KOPT-K1 (cell line): Measurements from ENCODE around the gene ZNF134.
A peak's percentile ranks its signal among the peaks of the same experiment; 100 is the strongest.

Experiments used
- H3K27ac ChIP-seq: fragments of 200-600 bp; sonication (generic); 2 replicates; pipeline ENCODE4 v1.5.1; 2016; ENCODE audit warnings: antibody characterized with exemption, mild to moderate bottlenecking, low read depth, low read length; ENCODE audit not compliant: poor library complexity, severe bottlenecking
- H3K36me3 ChIP-seq: fragments of 200-600 bp; sonication (generic); 2 replicates; pipeline ENCODE4 v1.5.1; 2017; ENCODE audit warnings: antibody characterized with exemption, mild to moderate bottlenecking, low read length, moderate library complexity; ENCODE audit not compliant: insufficient read depth
- H3K9me3 ChIP-seq: fragments of 200-600 bp; sonication (generic); 2 replicates; pipeline ENCODE4 v1.5.1; 2017; ENCODE audit warnings: antibody characterized with exemption, low read length, mild to moderate bottlenecking; ENCODE audit not compliant: insufficient read depth, poor library complexity, severe bottlenecking

The ZNF134 gene

DNA sequence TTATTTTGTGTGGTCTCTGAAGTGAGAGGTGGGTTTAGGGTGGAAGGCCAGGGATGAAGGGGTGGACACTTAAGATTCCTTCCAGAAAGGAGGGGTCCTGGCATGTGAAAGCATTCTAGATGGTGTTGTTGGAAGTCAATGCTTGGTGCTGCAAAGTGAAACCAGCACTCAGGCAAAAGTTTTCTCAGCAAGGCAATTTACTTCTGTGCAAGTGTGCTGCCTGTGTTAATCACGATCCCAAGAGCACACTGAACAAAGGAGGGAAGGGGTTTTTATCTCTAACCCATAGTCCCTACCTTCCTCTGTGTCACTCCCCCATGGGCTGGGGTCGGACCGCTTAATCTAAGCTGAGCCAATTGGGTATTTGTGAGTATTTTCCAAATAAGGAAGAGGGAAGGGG lies 1.3 kb downstream of the ZNF134 start:
- Histone ChIP-seq H3K27ac (no peak overlapping the region), H3K9me3 (peaks cover 60% of the 10 kb centered on the region), H3K36me3 (peaks cover 54% of the 10 kb centered on the region)

DNA sequence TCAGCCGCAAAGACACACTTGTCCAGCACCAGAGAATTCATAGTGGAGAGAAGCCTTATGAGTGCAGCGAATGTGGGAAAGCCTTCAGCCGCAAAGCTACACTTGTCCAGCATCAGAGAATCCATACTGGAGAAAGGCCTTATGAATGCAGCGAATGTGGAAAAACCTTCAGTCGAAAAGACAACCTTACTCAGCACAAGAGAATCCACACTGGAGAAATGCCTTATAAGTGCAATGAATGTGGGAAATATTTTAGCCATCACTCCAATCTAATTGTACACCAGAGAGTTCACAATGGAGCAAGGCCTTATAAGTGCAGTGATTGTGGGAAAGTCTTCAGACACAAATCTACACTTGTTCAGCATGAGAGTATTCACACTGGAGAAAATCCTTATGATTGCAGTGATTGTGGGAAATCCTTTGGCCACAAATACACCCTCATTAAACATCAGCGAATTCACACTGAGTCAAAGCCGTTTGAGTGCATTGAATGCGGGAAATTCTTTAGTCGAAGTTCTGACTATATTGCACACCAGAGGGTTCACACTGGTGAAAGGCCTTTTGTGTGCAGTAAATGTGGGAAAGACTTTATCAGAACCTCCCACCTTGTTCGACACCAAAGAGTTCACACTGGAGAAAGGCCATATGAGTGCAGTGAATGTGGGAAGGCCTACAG lies 6.8 kb downstream of the ZNF134 start:
- no peak overlapping the region for H3K27ac ChIP-seq
- H3K9me3 ChIP-seq: peaks cover 100% of the 10 kb centered on the region
- H3K36me3 ChIP-seq: peaks cover 97% of the 10 kb centered on the region

DNA sequence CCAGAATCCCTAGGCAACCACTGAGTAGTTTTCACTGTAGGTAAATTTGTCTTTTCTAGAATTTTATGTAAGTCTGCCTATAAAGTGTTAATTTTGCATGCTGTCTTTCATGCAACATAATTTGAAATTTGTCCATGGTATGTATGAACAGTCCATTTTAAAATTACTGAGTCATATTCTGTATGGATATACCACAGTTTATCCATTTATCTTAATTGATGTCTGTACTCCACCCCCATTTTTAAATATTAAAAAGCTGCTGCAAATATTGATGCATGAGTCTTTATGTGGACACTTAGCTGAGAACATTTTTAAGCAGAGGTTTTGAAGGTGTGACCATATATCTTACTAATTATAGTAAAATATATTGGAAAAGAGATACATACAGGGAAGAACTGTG lies 9.0 kb downstream of the ZNF134 start:
- peaks cover 74% of the 10 kb centered on the region for H3K36me3 ChIP-seq
- no peak overlapping the region for H3K27ac ChIP-seq
- peaks cover 94% of the 10 kb centered on the region for H3K9me3 ChIP-seq

DNA sequence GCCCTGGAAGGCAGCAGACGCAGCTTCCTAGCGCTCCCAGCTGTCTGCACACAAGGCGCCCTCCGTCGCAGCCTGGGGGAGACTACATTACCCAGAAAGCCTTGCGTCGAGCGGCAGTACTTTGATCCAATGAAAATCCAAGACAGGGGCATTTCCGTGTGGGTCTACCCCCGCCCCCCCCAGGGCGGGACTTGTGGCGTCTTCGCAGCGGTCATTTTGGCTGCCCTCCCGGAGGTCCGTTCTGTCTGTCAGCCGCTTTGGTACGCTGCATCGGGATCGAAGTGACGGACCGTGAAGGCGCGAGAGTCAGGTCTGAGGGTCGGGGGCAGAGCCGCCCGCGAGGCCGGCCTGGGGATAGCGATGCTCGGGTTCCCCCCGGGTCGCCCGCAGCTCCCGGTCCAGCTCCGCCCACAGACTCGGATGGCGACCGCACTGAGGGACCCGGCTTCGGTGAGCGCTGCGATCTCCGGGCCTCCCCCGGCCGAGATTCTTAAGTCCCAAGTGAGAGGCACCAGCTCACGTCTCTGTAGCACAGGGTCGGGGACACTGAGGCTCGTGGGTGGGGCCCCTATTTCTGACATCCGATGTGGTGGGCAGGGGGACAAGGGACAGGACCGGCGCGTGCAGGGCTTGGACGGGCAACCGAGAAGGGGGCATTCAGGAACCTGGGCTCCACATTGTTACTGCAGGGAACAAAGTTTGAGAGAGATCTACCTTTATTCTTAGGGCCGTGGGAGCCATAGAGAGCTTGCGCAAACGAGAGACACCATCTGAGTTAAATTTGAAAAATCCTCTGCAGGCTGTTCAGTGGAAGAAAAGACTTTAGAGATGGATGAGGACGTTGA lies 19.2 kb downstream of the ZNF134 start, which contains the start of gene ZNF211:
Gene ZNF211, plus strand, starts transcription at position 182 of the 845 bp plus-strand sequence. Its CDS starts 179 bp downstream, at position 361.
- peak within 1 kb of the TSS; percentile 63 for H3K27ac ChIP-seq
- peaks cover 35% of the 10 kb centered on the region for H3K36me3 ChIP-seq
- H3K9me3 ChIP-seq: peaks cover 22% of the 10 kb centered on the region

DNA sequence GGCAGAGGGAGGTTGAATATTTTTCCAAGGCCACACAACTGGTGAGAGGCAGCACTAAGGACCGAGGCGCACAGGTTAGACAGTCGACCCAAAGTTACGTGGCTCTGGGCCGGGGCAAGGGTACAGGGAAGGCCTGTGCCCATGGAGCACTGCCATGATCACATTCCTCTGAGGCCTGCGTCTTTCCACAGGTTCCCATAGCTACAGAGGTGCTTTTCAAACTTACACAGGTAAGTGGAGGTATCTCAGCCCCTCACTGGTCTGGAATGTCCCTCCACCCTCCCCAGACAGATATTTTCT lies 19.7 kb downstream of the ZNF134 start:
- H3K27ac ChIP-seq: peak overlapping the region; percentile 63
- H3K36me3 ChIP-seq: peaks cover 40% of the 10 kb centered on the region
- H3K9me3 ChIP-seq: peaks cover 28% of the 10 kb centered on the region

DNA sequence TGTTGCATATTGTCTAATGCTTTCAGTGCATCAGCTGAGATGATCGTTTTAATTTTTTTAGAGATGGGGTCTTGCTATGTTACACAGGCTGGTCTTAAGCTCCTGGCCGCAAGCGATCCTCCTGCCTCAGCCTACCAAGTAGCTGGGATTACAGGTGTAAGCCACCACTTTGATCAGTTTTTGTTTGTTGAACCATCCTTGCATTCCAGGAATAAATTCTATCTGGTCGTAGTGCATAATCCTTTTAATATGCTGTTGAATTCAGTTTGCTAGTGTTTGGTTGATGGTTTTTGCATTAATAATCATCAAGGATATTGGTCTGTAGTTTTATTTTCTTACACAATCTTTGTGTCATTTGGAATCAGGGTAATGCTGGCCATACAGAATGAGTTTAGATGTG lies 23.3 kb downstream of the ZNF134 start:
- peaks cover 76% of the 10 kb centered on the region for H3K36me3 ChIP-seq
- H3K27ac ChIP-seq: no peak overlapping the region
- peaks cover 62% of the 10 kb centered on the region for H3K9me3 ChIP-seq

DNA sequence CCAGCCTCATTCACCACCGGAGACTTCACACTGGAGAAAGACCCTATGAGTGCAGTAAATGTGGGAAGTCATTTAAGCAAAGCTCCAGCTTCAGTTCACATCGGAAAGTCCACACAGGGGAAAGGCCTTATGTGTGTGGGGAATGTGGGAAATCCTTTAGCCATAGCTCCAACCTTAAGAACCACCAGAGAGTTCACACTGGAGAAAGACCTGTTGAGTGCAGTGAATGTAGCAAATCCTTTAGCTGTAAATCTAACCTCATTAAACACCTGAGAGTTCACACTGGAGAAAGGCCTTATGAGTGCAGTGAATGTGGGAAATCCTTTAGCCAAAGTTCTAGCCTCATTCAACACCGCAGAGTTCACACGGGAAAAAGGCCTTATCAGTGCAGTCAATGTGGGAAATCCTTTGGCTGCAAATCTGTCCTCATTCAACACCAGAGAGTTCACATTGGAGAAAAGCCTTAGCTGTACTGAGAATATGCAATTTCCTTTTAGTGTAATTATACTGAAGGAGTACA lies 27.7 kb downstream of the ZNF134 start:
- H3K27ac ChIP-seq: no peak overlapping the region
- H3K36me3 ChIP-seq: peaks cover 66% of the 10 kb centered on the region

DNA sequence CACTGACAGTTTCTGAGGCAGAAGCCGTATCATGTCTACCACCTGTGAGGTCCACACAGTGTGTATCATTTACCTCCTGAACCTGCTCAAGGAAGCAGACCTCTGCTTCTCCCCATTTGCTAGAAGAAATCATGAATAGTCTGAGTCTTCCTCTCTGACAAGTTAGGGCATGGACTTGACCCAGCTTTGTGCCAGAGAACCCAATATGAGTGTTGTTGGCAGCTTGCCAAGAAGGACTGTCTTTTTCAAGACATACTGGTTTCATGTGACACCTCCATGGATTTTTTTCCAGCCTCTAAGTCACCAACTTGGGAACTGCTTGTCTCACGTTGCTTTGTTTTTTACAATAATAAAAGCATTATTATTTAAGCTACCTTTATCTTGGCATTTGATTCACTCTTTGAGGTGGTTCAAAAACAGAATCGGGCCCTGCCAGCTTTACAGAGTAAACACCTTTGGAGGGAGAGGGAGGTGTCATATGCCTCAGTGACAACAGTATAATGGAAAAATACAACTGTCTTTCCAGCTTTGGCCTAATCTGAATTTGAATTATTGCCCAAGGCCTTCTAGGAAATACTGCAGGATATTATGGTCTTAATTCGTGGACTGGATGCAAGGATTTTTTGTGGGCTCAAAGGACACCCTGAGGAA lies 28.5 kb downstream of the ZNF134 start:
- peaks cover 55% of the 10 kb centered on the region for H3K9me3 ChIP-seq
- peaks cover 58% of the 10 kb centered on the region for H3K36me3 ChIP-seq
- H3K27ac ChIP-seq: no peak overlapping the region

More for the DNA sequence above, 27.7 kb downstream of the ZNF134 start:
- H3K9me3 ChIP-seq: peaks cover 62% of the 10 kb centered on the region

DNA sequence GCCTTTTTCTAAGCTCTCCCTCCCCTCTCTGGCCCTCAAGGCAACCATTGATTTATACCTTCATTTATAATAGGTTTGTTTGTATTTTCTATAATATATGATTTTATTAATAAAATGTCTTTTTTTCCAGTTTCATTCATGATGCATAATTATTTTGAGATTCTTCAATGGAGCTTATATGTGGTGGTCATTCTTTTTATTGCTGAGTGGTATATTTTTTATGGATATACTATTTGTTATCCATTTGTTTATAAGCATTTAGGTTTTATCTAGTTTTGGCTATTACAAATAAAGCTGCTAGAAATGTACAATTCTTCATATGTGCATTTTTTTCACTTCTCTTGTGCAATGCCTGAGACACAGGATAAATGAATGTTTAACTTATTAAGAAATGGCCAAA lies 29.7 kb downstream of the ZNF134 start:
- Histone ChIP-seq H3K9me3 (peaks cover 43% of the 10 kb centered on the region), H3K27ac (no peak overlapping the region), H3K36me3 (peaks cover 47% of the 10 kb centered on the region)

DNA sequence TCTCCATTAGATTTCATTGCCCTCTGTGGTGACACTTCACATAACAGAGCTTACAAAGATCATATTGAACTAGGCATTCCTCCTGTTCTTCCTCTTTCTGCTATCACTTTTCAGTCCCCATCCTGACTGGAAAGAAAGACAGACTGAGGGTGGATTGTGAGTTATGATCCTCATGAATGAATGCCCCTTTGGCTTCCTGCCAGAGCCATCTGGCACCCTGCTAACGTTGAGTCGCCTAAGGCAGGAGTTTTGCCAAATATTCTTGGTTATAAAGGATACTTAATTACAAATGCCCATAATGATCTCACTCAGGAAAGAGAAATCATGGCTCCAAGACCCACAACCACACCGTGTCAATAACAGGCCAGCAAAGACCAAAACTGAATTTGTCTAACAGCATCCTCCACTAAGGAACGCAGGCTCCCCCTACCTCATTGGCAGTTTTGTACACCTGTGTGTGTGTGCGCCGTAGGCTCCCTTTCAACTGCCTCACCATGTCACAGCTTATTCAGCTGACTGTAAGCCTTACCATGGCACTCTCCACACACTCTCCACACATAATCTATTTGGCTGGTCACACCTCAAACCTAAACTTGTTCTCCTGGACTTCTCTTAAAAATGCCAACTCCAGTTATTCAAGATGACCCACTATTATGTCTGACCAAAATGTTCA lies 34.4 kb downstream of the ZNF134 start:
- H3K27ac ChIP-seq: no peak overlapping the region
- peaks cover 38% of the 10 kb centered on the region for H3K9me3 ChIP-seq
- H3K36me3 ChIP-seq: 0 out of 2 replicates have a peak, but pooled peaks cover under 1% of the 10 kb centered on the region

DNA sequence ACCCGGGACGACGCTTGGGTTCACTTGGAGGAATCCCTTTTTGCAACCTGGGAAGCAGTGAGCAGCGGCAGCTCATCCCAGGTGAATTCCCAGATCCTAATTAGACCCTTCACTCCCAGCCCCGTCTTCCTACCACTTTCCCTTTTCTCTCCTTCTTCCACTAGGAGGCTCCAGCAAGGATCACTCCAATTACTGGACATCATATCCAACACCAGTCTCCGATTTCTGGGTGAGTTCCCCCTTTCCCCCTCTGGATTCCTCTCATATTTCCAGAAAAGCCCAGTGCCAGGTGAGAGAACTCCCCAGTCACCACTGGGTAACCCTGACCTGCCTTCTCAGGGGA lies 37.6 kb downstream of the ZNF134 start:
- H3K27ac ChIP-seq: peak overlapping the region; percentile 67
- H3K9me3 ChIP-seq: peaks cover 56% of the 10 kb centered on the region

DNA sequence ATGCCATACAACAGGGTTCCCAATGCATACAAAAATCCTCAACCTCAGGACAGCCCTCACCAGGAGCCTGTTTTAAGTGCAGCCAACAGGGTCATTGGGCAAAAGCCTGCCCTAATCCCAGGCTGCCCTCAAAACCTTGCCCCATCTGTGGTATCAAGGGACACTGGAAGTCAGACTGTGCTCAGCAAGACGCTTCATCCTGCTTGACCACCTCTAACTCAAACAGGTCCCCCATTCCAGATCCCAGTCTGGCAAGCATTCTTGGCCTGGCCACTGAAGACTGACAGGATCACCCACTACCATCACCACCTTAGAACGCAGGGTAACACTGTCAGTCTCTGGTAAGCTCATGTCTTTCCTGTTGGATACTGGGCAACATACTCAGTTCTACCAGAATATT lies 39.6 kb downstream of the ZNF134 start:
- H3K36me3 ChIP-seq: no peaks in the 10 kb centered on the region
- H3K9me3 ChIP-seq: peaks cover 56% of the 10 kb centered on the region
- H3K27ac ChIP-seq: no peak overlapping the region

More for the DNA sequence above, 37.6 kb downstream of the ZNF134 start:
- H3K36me3 ChIP-seq: no peaks in the 10 kb centered on the region

DNA sequence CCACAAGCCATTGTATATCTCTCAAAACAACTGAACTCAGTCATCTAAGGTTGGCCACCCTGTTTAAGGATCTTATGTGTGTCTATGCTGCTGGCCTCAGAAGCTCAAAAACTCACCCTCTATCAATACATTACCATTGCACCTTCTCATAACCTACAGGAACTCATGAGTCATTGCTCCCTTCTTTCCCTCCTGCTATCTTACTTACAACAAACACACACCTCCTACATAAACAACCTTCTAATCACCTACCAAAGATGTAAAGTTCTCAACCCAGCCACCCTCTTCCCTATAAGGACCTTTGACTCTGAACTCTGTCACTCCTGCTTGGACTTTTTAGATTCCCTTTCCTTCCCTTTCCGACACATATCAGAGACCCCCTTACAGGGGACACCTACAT lies 41.4 kb downstream of the ZNF134 start:
- Histone ChIP-seq H3K36me3 (no peaks in the 10 kb centered on the region), H3K9me3 (peaks cover 46% of the 10 kb centered on the region), H3K27ac (no peak overlapping the region)

DNA sequence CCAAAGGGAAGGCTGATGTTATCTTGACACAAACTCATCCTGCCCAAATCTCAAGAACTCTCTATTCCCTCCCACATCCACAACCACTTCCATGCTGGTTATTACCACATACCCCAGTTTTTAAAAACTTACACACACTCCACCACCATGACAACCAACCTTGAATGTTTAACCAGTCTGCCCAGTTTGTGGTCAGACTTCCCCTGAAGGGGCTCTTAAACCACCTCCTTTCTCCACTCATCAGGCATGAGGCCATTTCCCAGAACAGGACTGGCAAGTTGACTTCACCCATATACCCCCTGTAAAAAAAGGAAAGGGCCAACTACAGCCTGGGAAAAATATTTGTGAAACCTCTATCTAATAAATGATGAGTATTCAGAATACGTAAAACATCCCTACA lies 42.3 kb downstream of the ZNF134 start:
- Histone ChIP-seq H3K36me3 (no peaks in the 10 kb centered on the region), H3K27ac (no peak overlapping the region), H3K9me3 (peaks cover 39% of the 10 kb centered on the region)
